Type B pancreatic cell (in vitro differentiated cells): ENCODE measurements around the gene KIF5A. TPM values are rescaled to one million over a fixed set of nuclear protein-coding genes. Genes with fewer than 3 reads are reported as not detected.
"Not testable (repeated sequence)": the region's sequence is repeated elsewhere in the genome, so short reads cannot be mapped to it uniquely, and the experiment has no call there.

Source experiments
- DNase-seq: peaks from one replicate; pipeline ENCODE4 v3.0.0; 2021; ENCODE audit warnings: mixed read lengths; ENCODE audit not compliant: unreplicated experiment; ENCODE audit errors: extremely low spot score
- H3K27ac Mint-ChIP-seq: 2 replicates; pipeline ENCODE4 v1.8.0; 2021; ENCODE audit warnings: mild to moderate bottlenecking, mixed read lengths
- H3K27me3 Mint-ChIP-seq: 2 replicates; pipeline ENCODE4 v1.8.0; 2021; ENCODE audit warnings: mixed read lengths
- H3K36me3 Mint-ChIP-seq: 2 replicates; pipeline ENCODE4 v1.8.0; 2021; ENCODE audit warnings: mixed read lengths
- H3K4me1 Mint-ChIP-seq: one replicate; pipeline ENCODE4 v1.8.0; 2021; ENCODE audit warnings: mixed read lengths; ENCODE audit not compliant: unreplicated experiment
- H3K4me3 Mint-ChIP-seq: 2 replicates; pipeline ENCODE4 v1.8.0; 2021; ENCODE audit warnings: mild to moderate bottlenecking, mixed read lengths
- H3K9me3 Mint-ChIP-seq: 2 replicates; pipeline ENCODE4 v1.8.0; 2021; ENCODE audit warnings: mixed read lengths
- CTCF ChIP-seq: fragments of 200-600 bp; sonication (generic); conservative IDR thresholded peaks from 2 replicates; pipeline ENCODE4 v1.5.0; 2021; ENCODE audit warnings: antibody characterized with exemption, mild to moderate bottlenecking
- long read RNA-seq: library from polyadenylated mRNA; unstranded; transcript quantifications from one replicate; pipeline ENCODE4 v2.0.0, GENCODE V29; 2020
- total RNA-seq: library from RNA; stranded (reverse); gene quantifications from 2 replicates; pipeline ENCODE4 v1.2.1, GENCODE V29; 2021; ENCODE audit warnings: low replicate concordance

The KIF5A gene
- total RNA-seq, result 1.4 and 4.4 TPM in 2 replicates
- long read RNA-seq, partial matches to known transcripts, result 0 of 1 reads
- long read RNA-seq, other reads (novel, unspliced or antisense), result 1 of 1 reads

GRCh38 chr12:57549909-57550640 is at the start of gene KIF5A:
KIF5A (plus strand) TSS chr12:57550044; CDS start chr12:57550272, 228 bp downstream.
- no peak for DNase-seq
- Mint-ChIP-seq H3K4me3 (peak within 1 kb of the TSS; percentile 79), H3K36me3 (no peaks in the 10 kb centered on the region), H3K27ac (no peak within 1 kb of the TSS), H3K27me3 (peaks cover 71% of the 10 kb centered on the region), H3K4me1 (peaks cover 22% of the 10 kb centered on the region), H3K9me3 (no peaks in the 10 kb centered on the region)
- no peak for TF ChIP-seq CTCF

- peaks cover 44% of the 10 kb centered on the region for H3K36me3 Mint-ChIP-seq
- no peak for DNase-seq
- no peaks in the 10 kb centered on the region for H3K27me3 Mint-ChIP-seq
- H3K4me1 Mint-ChIP-seq, result no peaks in the 10 kb centered on the region
- H3K4me3 Mint-ChIP-seq, result no peak overlapping the region
- no peaks in the 10 kb centered on the region for H3K9me3 Mint-ChIP-seq
- H3K27ac Mint-ChIP-seq, result no peak overlapping the region
- no peak for TF ChIP-seq CTCF
Measured at GRCh38 chr12:57500213-57500612, 49.6 kb upstream of the KIF5A start.

GRCh38 chr12:57502311-57502969 is 47.4 kb upstream of the KIF5A start:
- not testable (repeated sequence) for DNase-seq, H3K4me3 Mint-ChIP-seq, H3K4me1 Mint-ChIP-seq, H3K9me3 Mint-ChIP-seq, H3K27me3 Mint-ChIP-seq, H3K27ac Mint-ChIP-seq
- peaks cover 36% of the 10 kb centered on the region for H3K36me3 Mint-ChIP-seq

GRCh38 chr12:57506541-57506940 is 43.3 kb upstream of the KIF5A start:
- not testable (repeated sequence) for H3K27me3 Mint-ChIP-seq, H3K9me3 Mint-ChIP-seq, H3K4me1 Mint-ChIP-seq, DNase-seq, H3K27ac Mint-ChIP-seq, H3K4me3 Mint-ChIP-seq
- H3K36me3 Mint-ChIP-seq, result peaks cover 22% of the 10 kb centered on the region

- H3K27ac Mint-ChIP-seq, H3K4me3 Mint-ChIP-seq, H3K4me1 Mint-ChIP-seq, DNase-seq, H3K27me3 Mint-ChIP-seq, H3K9me3 Mint-ChIP-seq: not testable (repeated sequence)
- peaks cover 26% of the 10 kb centered on the region for H3K36me3 Mint-ChIP-seq
Measured at GRCh38 chr12:57507796-57508195, 42.0 kb upstream of the KIF5A start.

- DNase-seq, result no peak
- no peak for TF ChIP-seq CTCF
- Mint-ChIP-seq H3K4me3 (no peak overlapping the region), H3K27ac (no peak overlapping the region), H3K9me3 (no peaks in the 10 kb centered on the region), H3K36me3 (peaks cover 32% of the 10 kb centered on the region), H3K4me1 (no peaks in the 10 kb centered on the region), H3K27me3 (no peaks in the 10 kb centered on the region)
Measured at GRCh38 chr12:57511161-57511560, 38.7 kb upstream of the KIF5A start.
